ENCODE results near the gene OR4D1.
"Not testable (repeated sequence)": the region's sequence is repeated elsewhere in the genome, so short reads cannot be mapped to it uniquely, and the experiment has no call there.

OR4D1 gene

DNA sequence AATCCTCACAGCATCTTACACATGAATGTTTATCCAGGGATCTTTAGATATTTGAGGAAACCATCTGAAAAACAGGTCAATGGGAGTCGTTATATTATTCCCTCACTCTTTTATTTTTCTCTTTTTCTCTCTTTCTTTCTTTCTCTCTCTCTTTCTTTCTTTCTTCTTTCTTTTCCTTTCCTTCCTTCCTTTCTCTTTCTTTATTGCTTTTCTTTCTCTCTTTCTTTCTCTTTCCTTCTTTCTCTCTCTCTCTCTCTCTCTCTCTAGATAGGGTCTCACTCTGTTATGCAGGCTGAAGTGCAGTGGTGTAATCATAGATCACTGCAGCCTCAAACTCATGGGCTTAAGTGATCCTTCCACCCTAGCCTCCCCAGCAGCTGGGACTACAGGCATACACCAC, 20.3 kb upstream of the OR4D1 start:
- no peak overlapping the region for H3K4me3 ChIP-seq (ENCODE audit: low read depth, low read length)
- no peak for DNase-seq (ENCODE audit: low read depth)
- TF ChIP-seq, protein P1, sequence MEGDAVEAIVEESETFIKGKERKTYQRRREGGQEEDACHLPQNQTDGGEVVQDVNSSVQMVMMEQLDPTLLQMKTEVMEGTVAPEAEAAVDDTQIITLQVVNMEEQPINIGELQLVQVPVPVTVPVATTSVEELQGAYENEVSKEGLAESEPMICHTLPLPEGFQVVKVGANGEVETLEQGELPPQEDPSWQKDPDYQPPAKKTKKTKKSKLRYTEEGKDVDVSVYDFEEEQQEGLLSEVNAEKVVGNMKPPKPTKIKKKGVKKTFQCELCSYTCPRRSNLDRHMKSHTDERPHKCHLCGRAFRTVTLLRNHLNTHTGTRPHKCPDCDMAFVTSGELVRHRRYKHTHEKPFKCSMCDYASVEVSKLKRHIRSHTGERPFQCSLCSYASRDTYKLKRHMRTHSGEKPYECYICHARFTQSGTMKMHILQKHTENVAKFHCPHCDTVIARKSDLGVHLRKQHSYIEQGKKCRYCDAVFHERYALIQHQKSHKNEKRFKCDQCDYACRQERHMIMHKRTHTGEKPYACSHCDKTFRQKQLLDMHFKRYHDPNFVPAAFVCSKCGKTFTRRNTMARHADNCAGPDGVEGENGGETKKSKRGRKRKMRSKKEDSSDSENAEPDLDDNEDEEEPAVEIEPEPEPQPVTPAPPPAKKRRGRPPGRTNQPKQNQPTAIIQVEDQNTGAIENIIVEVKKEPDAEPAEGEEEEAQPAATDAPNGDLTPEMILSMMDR (conservative IDR thresholded peaks at IDR 0.05; ENCODE audit: low read depth, low read length) = no peak

DNA sequence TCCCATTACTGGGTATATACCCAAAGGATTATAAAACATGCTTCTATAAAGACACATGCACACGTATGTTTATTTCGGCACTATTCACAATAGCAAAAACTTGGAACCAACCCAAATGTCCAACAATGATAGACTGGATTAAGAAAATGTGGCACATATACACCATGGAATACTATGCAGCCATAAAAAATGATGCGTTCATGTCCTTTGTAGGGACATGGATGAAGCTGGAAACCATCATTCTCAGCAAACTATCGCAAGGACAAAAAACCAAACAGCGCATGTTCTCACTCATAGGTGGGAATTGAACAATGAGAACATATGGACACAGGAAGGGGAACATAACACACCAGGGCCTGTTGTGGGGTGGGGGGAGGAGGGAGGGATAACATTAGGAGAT, 15.5 kb upstream of the OR4D1 start:
- DNase-seq (ENCODE audit: low read depth); H3K4me3 ChIP-seq (ENCODE audit: low read depth, low read length): not testable (repeated sequence)

DNA sequence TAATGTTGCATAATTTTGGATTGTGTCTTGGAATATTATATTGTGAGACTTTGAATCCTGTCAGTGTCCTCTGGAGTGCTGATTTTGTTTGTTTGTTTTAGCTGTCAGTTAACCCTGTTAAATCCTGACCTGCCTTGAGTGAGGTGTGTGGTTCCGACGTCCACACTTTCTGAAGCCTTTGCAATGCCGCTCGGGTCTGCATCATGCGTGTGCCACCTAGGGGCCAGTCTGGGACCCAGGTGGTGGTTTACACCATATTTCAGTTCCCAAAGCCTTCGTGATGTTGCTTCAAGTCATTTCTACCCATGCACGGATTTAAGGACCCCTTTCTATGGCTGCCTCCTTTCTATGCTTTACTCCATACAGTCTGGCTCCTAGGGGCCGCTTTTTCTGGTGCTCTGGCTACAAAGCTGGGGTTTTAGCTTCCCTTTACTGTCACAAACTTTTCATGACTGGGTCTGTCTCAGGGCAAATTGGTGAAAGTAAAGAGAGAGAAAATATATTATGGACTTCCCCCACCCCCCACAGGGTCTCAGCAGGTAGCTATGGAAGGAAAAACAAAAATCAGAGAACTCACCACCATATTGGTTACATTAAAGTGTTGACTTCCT, 11.4 kb upstream of the OR4D1 start:
- DNase-seq (ENCODE audit: low read depth) = peak; percentile 9
- H3K4me3 ChIP-seq (ENCODE audit: low read depth, low read length) = no peak overlapping the region
- TF ChIP-seq, protein P1 (conservative IDR thresholded peaks at IDR 0.05; ENCODE audit: low read depth, low read length) = peak; percentile 56

DNA sequence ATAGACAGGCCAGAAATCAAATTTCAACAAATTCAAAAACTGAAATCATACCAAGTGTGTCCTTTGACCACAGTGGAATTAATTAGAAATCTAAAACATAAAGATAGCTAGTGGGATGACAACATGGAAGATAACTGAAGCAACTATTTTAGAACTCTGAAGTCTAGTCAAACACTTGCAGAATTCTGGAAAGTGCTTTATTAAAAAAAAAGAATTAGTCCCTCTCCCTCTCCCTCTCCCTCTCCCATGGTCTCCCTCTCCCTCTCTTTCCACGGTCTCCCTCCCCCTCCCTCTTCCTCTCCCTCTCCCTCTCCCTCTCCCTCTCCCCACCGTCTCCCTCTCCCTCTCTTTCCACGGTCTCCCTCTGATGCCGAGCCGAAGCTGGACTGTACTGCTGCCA, 6.7 kb upstream of the OR4D1 start:
- no peak overlapping the region for H3K4me3 ChIP-seq (ENCODE audit: low read depth, low read length)
- TF ChIP-seq, protein P1 (conservative IDR thresholded peaks at IDR 0.05; ENCODE audit: low read depth, low read length) = no peak
- DNase-seq (ENCODE audit: low read depth) = no peak

DNA sequence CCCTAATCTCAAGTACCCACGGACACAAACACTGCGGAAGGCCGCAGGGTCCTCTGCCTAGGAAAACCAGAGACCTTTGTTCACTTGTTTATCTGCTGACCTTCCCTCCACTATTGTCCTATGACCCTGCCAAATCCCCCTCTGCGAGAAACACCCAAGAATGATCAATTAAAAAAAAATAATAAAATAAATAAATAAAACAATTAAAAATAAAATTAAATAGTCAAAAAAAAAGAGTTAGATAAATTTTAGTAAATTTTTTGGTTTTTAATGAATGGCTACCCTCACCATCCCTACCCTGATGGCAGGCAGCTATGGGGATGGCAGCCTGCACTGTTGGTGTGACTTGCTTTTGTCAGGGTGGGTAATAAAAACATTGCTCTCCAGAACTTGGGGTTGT, 4.8 kb upstream of the OR4D1 start:
- not testable (repeated sequence) for H3K4me3 ChIP-seq (ENCODE audit: low read depth, low read length); DNase-seq (ENCODE audit: low read depth)

DNA sequence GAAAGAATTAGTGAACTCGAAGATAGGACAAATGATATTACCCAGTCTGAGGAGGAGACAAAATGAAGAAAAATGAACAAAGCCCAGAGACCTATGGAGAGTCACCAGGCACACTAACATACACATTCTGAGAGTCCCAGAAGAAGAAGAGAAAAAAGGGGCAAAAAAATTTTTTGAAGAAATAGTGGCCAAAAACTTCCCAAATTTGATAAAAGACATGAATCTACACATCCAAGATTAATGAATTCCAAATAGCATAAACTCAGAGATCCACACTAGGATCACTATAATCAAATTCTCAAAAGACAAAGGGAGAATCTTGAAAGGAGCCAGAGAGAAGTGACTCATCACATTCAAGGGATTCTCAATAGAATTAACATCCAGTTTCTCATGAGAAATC, 3.4 kb upstream of the OR4D1 start:
- TF ChIP-seq, protein P1 (conservative IDR thresholded peaks at IDR 0.05; ENCODE audit: low read depth, low read length) = no peak
- no peak for DNase-seq (ENCODE audit: low read depth)

DNA sequence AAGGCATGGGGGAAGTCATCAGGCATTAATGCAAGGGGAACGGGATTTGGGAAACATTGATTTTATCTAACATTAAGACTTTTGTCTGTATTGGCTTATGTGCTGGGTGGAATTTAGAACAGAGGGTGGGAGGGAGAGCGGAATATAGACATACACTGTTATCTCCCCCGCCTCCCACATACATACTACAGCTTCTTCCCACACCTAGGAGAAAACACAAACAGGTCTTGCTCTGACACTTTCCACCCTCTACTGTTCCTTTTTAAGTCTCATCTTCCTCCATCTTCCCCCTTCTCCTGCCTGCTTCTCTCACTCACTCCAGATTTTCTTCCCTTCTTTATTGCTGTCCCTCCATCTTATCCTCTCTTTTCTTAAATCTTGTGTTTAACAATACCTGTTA, 425 bp downstream of the OR4D1 start:
- H3K4me3 ChIP-seq (ENCODE audit: low read depth, low read length) = no peak overlapping the region
- TF ChIP-seq, protein P1 (conservative IDR thresholded peaks at IDR 0.05; ENCODE audit: low read depth, low read length) = no peak
- DNase-seq (ENCODE audit: low read depth) = no peak

More for the DNA sequence above, 3.4 kb upstream of the OR4D1 start:
- H3K4me3 ChIP-seq (ENCODE audit: low read depth, low read length) = no peak overlapping the region

DNA sequence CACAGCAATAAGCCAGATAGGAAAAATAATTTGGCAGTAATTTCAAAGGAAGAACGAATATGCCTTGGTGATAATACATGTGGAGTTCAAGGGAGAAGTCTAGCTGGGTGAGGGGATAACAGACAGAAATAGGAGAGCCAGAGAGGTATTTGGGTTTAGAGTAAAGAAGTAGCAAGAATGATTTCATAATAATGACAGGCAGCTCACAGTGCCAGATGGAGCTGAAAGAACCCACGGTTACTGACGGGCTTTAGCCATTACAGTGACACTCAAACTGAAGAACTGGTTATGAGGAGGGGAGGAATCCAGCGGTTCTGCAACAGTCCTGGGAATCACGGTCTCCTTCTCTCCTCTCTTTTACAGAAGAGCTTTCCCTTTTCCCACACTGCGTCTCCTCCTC, 2.2 kb downstream of the OR4D1 start:
- no peak for DNase-seq (ENCODE audit: low read depth)
- no peak overlapping the region for H3K4me3 ChIP-seq (ENCODE audit: low read depth, low read length)
- TF ChIP-seq, protein P1 (conservative IDR thresholded peaks at IDR 0.05; ENCODE audit: low read depth, low read length) = no peak
